Endometrial microvascular endothelial cells (primary cell): ENCODE data around the gene RHOV. TPM values are rescaled to one million over a fixed set of nuclear protein-coding genes. Genes with fewer than 3 reads are reported as not detected.

Experiments
- in situ Hi-C: cut with HindIII; loops from 2 replicates; pipeline ENCODE4 v1.10.0; 2017; ENCODE audit warnings: low sequenced_read_pairs, low pct_unique_long_range_greater_than_20kb; ENCODE audit errors: inconsistent ontology term
- total RNA-seq: library from RNA; depleted of rRNA; stranded (reverse); fragments of >200 nt; gene quantifications from one replicate; pipeline ENCODE4 v1.2.3, GENCODE V29; 2015; ENCODE audit errors: inconsistent ontology term

RHOV gene
- total RNA-seq, 1 donor from 2014 or later, result not detected

- in situ Hi-C loops, result loop anchor here (25.0 kb wide), 1 partner anchor 105 kb away; no protein-coding TSS in a partner anchor
These were observed 33.2 kb upstream of the RHOV start for GRCh38 chr15:40906991-40907802.

- in situ Hi-C loops, result loop anchor here (25.0 kb wide), 1 partner anchor 106 kb away; no protein-coding TSS in a partner anchor
These were observed 32.3 kb upstream of the RHOV start for GRCh38 chr15:40906091-40906990.

GRCh38 chr15:40904552-40905201 lies 30.6 kb upstream of the RHOV start:
- in situ Hi-C loops, result loop anchor here (25.0 kb wide), 1 partner anchor 108 kb away; no protein-coding TSS in a partner anchor

- in situ Hi-C loops, result loop anchor here (25.0 kb wide), 1 partner anchor 109 kb away; no protein-coding TSS in a partner anchor
These were observed 28.8 kb upstream of the RHOV start for GRCh38 chr15:40902605-40903561.

GRCh38 chr15:40901053-40901443 lies 27.0 kb upstream of the RHOV start:
- in situ Hi-C loops, result loop anchor here (25.0 kb wide), 1 partner anchor 111 kb away; no protein-coding TSS in a partner anchor

GRCh38 chr15:40900256-40901052 lies 26.4 kb upstream of the RHOV start:
- in situ Hi-C loops, result loop anchor here (25.0 kb wide), 1 partner anchor 112 kb away; no protein-coding TSS in a partner anchor

GRCh38 chr15:40899536-40900207 lies 25.6 kb upstream of the RHOV start:
- in situ Hi-C loops, result loop anchor here (25.0 kb wide), 1 partner anchor 113 kb away; no protein-coding TSS in a partner anchor

GRCh38 chr15:40894681-40895448 lies 20.8 kb upstream of the RHOV start:
- in situ Hi-C loops, result no loop called here

GRCh38 chr15:40893733-40894680 lies 20.0 kb upstream of the RHOV start, which contains the start of gene VPS18:
Gene VPS18, plus strand, starts transcription at chr15:40894450. Its CDS starts 319 bp downstream, at chr15:40894769.
- in situ Hi-C loops, result no loop called here

GRCh38 chr15:40893019-40893670 lies 19.1 kb upstream of the RHOV start:
- in situ Hi-C loops, result no loop called here

- in situ Hi-C loops, result no loop called here
These were observed 18.5 kb upstream of the RHOV start for GRCh38 chr15:40892447-40893012.

- in situ Hi-C loops, result no loop called here
These were observed 17.9 kb upstream of the RHOV start for GRCh38 chr15:40891810-40892446.

GRCh38 chr15:40891138-40891537 lies 17.1 kb upstream of the RHOV start:
- in situ Hi-C loops, result no loop called here

- in situ Hi-C loops, result no loop called here
These were observed 15.1 kb upstream of the RHOV start for GRCh38 chr15:40889112-40889511.
